DMS 273 (cell line): Measurements from ENCODE around the gene TMPRSS11D.
A peak's percentile ranks its signal among the peaks of the same experiment; 100 is the strongest.

Source experiments
- DNase-seq: peaks from one replicate; lab custom pipeline; 2025; ENCODE audit not compliant: unreplicated experiment; lab: John Stamatoyannopoulos, UW

TMPRSS11D gene, protein sequence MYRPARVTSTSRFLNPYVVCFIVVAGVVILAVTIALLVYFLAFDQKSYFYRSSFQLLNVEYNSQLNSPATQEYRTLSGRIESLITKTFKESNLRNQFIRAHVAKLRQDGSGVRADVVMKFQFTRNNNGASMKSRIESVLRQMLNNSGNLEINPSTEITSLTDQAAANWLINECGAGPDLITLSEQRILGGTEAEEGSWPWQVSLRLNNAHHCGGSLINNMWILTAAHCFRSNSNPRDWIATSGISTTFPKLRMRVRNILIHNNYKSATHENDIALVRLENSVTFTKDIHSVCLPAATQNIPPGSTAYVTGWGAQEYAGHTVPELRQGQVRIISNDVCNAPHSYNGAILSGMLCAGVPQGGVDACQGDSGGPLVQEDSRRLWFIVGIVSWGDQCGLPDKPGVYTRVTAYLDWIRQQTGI

DNA sequence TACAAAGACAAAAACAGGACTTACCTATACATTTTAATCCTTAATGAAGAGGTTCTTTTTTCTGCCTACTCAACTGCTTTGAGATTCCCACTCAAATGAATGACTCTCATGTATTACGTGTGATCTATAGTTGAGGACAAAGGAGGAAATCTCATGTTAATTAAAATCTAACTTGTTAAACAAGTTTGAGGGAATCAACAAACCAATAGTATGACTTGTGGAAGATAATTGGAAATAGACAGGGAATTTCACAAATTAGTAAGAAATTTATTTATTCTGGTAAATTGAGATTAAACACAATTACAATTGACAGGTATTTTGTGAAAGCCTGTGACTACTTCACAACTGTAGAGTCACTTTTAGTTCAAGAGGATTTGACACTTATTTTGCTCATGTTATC, at the start of gene TMPRSS11D:
TSS of gene TMPRSS11D (minus strand) at position 101 of the 400 bp plus-strand sequence. CDS start at position 32, 69 bp downstream.
- no peak for DNase-seq

DNA sequence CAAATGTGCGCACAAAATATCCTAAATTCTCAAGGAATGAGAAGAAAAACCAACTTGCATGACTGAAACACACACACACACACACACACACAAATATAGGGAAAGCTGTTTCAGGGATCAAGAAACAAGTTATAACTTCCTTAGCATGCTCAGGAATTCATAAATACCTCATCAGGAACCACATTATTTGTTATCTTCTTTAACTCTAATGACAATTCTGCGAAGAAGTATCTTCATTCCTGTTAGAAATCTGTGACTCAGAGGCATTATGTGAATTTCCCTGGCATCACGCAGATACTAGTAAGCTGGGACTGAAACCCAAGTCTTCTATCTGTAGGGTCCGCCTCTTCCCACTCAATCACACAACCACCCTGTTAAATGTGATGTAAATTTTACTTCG, 49.2 kb upstream of the TMPRSS11D start:
- DNase-seq, result no peak

DNA sequence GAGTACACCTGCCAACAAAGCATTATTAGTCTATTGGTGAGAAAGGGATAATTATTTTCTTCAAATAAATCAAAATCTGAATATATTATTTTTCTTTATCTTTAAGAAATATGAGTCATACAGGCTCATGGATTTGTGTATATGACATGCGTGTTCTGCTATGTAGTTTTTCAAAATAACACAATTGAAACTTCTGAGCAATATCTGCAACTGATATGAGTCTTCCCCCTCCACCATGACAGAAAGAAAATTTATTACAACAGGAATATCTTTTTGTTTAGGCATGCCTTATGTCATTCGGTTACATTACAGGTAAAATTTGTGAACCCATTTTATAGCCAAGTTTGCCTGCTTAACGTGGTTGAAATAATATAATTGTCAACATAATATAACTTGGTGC, 47.5 kb upstream of the TMPRSS11D start:
- DNase-seq, result no peak

GRCh38 chr4:67929426-67929825, 45.6 kb upstream of the TMPRSS11D start:
- no peak for DNase-seq

DNA sequence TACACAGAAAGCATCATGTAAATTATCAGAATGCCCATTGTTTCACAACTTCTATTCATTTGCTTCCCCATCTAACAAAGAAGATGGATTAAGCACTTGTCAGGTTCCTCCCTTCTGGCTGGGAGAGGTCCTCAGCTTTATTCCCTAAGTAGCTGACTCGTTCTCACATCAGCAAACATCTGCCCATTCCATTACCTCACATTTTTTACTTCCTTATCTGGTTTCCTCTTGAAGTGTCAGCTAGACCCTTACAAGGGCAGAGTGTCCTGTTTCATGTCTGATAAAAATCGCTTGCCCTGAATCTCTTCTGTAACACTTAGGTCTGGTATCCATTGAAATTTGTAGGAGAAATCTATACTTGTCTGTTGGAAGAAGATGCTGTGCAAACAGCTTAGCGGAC, 44.7 kb upstream of the TMPRSS11D start:
- no peak for DNase-seq

- no peak for DNase-seq
Measured at GRCh38 chr4:67927251-67927650, 43.4 kb upstream of the TMPRSS11D start.

DNA sequence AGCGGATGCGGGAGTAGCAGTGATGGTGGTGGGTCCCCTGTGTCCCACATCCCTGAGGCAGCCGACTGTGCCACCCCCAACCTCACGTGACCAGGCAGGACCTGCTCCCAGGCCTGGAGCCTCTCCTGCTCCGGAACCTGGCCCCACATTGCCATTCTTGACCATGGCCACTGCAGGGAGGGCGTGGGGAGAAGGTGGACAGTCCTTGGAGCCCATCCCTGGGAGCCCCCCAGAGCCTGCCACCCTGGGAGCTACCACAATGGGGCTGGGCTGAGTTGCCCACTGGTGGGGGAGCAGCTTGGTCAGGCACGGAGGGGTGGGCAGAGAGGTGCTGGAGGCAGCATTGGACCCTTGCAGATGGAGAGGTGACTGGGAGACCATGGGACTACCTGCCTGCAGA, 42.7 kb upstream of the TMPRSS11D start:
- DNase-seq, result no peak

GRCh38 chr4:67922697-67923096, 38.9 kb upstream of the TMPRSS11D start:
- DNase-seq, result peak; percentile 52

DNA sequence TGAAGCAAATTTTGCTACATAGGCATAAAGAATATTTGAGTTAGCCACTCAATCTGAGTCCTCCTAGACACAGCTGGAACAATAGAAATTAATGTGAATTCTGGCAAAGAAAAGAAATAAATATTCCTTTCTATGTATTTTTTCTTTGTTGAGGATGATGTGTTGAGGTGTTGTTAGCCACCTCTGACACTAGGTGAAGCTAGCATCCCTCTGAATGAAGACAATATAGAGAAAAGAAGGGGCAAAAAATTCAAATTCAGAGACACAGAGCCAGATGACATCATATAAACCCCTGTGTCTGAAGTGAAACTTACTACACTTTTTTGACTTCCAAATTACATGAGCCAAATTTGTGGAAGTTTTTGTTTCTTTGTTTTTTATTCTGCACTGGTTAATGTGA, 34.6 kb upstream of the TMPRSS11D start:
- peak; percentile 2 for DNase-seq

- DNase-seq, result no peak
Measured at GRCh38 chr4:67915400-67915966, 31.7 kb upstream of the TMPRSS11D start.

DNA sequence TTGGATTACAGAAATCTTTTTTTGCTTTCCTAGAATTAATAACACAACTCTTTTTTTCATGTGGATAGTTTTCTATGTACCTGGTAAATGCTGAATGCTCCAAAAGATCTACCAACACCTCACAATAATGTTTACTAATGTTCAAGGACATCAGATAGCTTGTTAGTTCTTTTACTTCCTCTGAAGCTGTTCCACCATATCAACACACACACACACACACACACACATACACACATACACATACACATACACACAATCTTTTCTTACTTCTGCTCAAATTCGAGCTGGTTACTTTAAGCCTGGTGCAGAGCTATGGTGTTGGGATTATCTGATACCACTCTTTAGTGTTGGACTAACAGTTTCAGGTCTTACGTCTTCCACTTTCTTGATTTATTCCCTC, 28.3 kb upstream of the TMPRSS11D start:
- no peak for DNase-seq

- no peak for DNase-seq
Measured at GRCh38 chr4:67911638-67912037, 27.8 kb upstream of the TMPRSS11D start.

- no peak for DNase-seq
Measured at GRCh38 chr4:67911141-67911540, 27.3 kb upstream of the TMPRSS11D start.

DNA sequence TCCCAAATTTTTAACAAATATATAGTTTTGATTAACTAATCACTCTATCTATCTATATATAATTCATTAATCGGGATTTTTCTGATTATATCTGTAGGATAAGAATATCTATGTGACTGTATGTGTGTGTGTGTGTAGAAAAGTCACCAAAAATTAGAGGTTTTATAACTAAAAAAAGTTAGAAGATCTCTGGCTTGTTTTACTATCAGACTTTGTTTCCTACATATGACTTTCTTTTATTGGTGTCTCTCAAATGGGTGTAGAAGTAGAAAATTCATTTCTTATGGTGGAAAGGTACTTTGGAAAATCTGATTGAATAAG, 26.7 kb upstream of the TMPRSS11D start:
- no peak for DNase-seq

- peak; percentile 32 for DNase-seq
Measured at GRCh38 chr4:67909905-67910584, 26.2 kb upstream of the TMPRSS11D start.

DNA sequence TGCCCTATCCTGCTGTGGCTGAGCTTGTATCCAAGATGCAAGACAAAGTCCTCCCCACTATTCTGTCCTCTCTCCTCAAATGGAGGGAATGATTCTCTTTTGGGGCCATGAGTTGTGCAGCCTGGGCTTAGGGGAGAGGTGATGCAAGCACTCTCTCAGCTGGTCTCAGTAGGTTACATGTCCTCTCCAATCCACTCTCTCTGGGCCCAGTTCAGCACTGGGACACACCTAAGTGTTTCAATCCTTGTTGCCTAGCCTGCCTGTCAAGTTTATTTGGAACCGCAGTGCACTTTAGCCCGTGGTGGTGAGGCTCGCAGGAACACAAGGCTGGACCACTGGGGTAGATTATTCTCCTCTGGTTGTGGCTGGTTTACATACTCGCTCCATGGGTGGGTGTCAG, 23.8 kb upstream of the TMPRSS11D start:
- no peak for DNase-seq

- DNase-seq, result no peak
Measured at GRCh38 chr4:67899096-67899495, 15.3 kb upstream of the TMPRSS11D start.

- no peak for DNase-seq
Measured at GRCh38 chr4:67897686-67898085, 13.9 kb upstream of the TMPRSS11D start.

DNA sequence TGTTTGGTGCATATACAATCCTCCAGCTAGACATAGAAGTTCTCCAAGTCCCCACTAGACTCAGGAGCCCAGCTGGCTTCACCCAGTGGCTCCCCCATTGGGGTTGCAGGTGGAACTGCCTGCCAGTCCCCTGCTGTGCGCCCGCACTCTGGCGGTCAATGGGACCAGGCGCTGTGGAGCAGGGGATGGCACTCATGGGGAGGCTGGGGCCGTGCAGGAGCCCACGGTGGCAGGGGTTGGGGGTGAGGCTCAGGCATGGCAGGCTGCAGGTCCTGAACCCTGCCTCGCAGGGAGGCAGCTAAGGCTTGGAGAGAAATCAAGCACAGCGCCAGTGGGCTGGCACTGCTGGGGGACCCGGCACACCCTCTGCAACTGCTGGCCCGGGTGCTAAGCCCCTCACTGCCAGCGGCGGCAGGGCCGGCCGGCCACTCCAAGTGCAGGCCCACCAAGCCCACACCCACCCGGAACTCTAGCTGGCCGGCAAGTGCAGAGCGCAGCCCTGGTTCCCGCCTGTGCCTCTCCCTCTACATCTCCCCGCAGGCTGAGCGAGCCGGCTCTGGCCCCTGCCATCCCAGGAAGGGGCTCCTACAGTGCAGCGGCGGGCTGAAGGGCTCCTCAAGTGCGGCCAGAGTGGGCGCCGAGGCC, 12.7 kb upstream of the TMPRSS11D start:
- DNase-seq, result no peak

GRCh38 chr4:67894659-67895058, 10.9 kb upstream of the TMPRSS11D start:
- no peak for DNase-seq

- peak; percentile 1 for DNase-seq
Measured at GRCh38 chr4:67892905-67893304, 9.1 kb upstream of the TMPRSS11D start.

GRCh38 chr4:67892253-67892652, 8.5 kb upstream of the TMPRSS11D start:
- DNase-seq, result no peak
